ENCODE results near the gene FGGY.

Gene FGGY

GRCh38 chr1:59309795-59310548, 13.1 kb downstream of the FGGY start:
- DNase-seq (ENCODE audit: low spot score), result no peak
- no peak overlapping the region for H3K27ac ChIP-seq
- CTCF ChIA-PET, result no interaction called here
- POLR2A ChIA-PET (ENCODE audit: low non-redundant PET), result interaction anchor here (0.6 kb wide), 1 partner anchor 31 kb away, joined by 4 read pairs; no protein-coding TSS in a partner anchor
- no peak for TF ChIP-seq CTCF (conservative IDR thresholded peaks at IDR 0.05; ENCODE audit: low read depth)

GRCh38 chr1:59310549-59311250, 13.8 kb downstream of the FGGY start:
- ChIA-PET CTCF (interaction anchor here (0.6 kb wide), 1 partner anchor 12 kb away, joined by 3 read pairs; no protein-coding TSS in a partner anchor), POLR2A (ENCODE audit: low non-redundant PET) (no interaction called here)
- no peak for TF ChIP-seq CTCF (conservative IDR thresholded peaks at IDR 0.05; ENCODE audit: low read depth)
- no peak overlapping the region for H3K27ac ChIP-seq
- DNase-seq (ENCODE audit: low spot score), result no peak

- CTCF ChIA-PET, result interaction anchor here (0.6 kb wide), 1 partner anchor 339 kb away, joined by 4 read pairs; no protein-coding TSS in a partner anchor
- TF ChIP-seq CTCF (conservative IDR thresholded peaks at IDR 0.05; ENCODE audit: low read depth), result no peak
- H3K27ac ChIP-seq, result no peak overlapping the region
- POLR2A ChIA-PET (ENCODE audit: low non-redundant PET), result no interaction called here
- no peak for DNase-seq (ENCODE audit: low spot score)
These were observed 18.1 kb downstream of the FGGY start for GRCh38 chr1:59314776-59315528.

GRCh38 chr1:59315529-59316463, 18.9 kb downstream of the FGGY start:
- ChIA-PET POLR2A (ENCODE audit: low non-redundant PET) (no interaction called here), CTCF (no interaction called here)
- no peak for DNase-seq (ENCODE audit: low spot score)
- no peak for TF ChIP-seq CTCF (conservative IDR thresholded peaks at IDR 0.05; ENCODE audit: low read depth)
- no peak overlapping the region for H3K27ac ChIP-seq

- POLR2A ChIA-PET (ENCODE audit: low non-redundant PET), result no interaction called here
- no peak for DNase-seq (ENCODE audit: low spot score)
- CTCF ChIA-PET, result no interaction called here
- no peak for TF ChIP-seq CTCF (conservative IDR thresholded peaks at IDR 0.05; ENCODE audit: low read depth)
- no peak overlapping the region for H3K27ac ChIP-seq
These were observed 19.7 kb downstream of the FGGY start for GRCh38 chr1:59316497-59317128.
